Measurements from ENCODE around the gene MMP14. TPM values are rescaled to one million over a fixed set of nuclear protein-coding genes. Genes with fewer than 3 reads are reported as not detected.

The MMP14 gene
- total and polyA plus RNA-seq, 2 of the 13 experiments (the other 11 are each of a cell fraction or from before 2014, with no cell fraction given): 5.2 to 9.8 TPM

DNA sequence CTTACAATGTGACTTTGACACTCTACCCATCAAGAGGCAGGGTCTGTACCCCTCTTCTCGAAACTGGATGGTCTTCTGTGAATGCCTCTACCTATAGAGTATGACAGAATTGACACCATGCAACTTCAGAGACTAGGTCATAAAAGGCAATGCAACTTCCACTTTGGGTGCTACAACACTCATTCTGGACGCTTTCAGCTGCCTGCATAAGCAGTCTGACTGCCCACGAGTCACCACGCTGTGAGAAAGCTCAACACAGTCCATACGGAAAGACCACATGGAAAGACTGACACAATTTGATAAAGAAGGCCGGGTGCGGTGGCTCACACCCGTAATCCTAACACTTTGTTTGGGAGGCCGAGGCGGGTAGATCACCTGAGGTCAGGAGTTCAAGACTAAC, 36.0 kb upstream of the MMP14 start (continued):
- TF ChIP-seq ZBTB40 (IDR thresholded peaks at IDR 0.05) (no peak), ZBTB40 (CRISPR knock-in tag; IDR thresholded peaks at IDR 0.05) (no peak), FOXO4 (CRISPR knock-in tag; conservative IDR thresholded peaks at IDR 0.05) (no peak), TEAD2 (CRISPR knock-in tag; IDR thresholded peaks at IDR 0.05) (no peak)
